DOHH2 (cell line): ENCODE measurements around the gene PPP2R2D.

Source experiments
- H3F3A ChIP-seq: fragments of 200-600 bp; sonication (generic), shearing (Covaris generic); 2 replicates; pipeline ENCODE4 v1.6.0; 2016; ENCODE audit warnings: antibody characterized with exemption, mild to moderate bottlenecking; ENCODE audit not compliant: control insufficient read depth, insufficient read depth
- H3K27ac ChIP-seq: fragments of 200-600 bp; sonication (generic); 2 replicates; pipeline ENCODE4 v1.5.1; 2014; ENCODE audit warnings: low read depth, mild to moderate bottlenecking, low read length, moderate library complexity
- H3K27me3 ChIP-seq: fragments of 200-600 bp; sonication (generic); 2 replicates; pipeline ENCODE4 v1.6.1; 2014; ENCODE audit warnings: mild to moderate bottlenecking, low read length, mixed read lengths; ENCODE audit not compliant: control insufficient read depth
- H3K36me3 ChIP-seq: fragments of 200-600 bp; sonication (generic); 2 replicates; pipeline ENCODE4 v1.6.1; 2014; ENCODE audit warnings: mild to moderate bottlenecking, low read length, moderate library complexity, mixed read lengths; ENCODE audit not compliant: control insufficient read depth
- H3K4me1 ChIP-seq: fragments of 200-600 bp; sonication (generic); 2 replicates; pipeline ENCODE4 v1.6.1; 2014; ENCODE audit warnings: mild to moderate bottlenecking, low read length, mixed read lengths; ENCODE audit not compliant: control insufficient read depth
- H3K4me2 ChIP-seq: fragments of 200-600 bp; sonication (generic); 2 replicates; pipeline ENCODE4 v1.6.0; 2014; ENCODE audit warnings: mild to moderate bottlenecking, low read length, moderate library complexity
- H3K4me3 ChIP-seq: fragments of 200-600 bp; sonication (generic); 2 replicates; pipeline ENCODE4 v1.5.1; 2014; ENCODE audit warnings: mild to moderate bottlenecking, low read length, mixed read lengths
- H3K79me2 ChIP-seq: fragments of 200-600 bp; sonication (generic); 2 replicates; pipeline ENCODE4 v1.6.1; 2014; ENCODE audit warnings: mild to moderate bottlenecking, low read length, mixed read lengths; ENCODE audit not compliant: control insufficient read depth
- H3K9me2 ChIP-seq: fragments of 200-600 bp; sonication (generic); replicated peaks from 2 replicates; pipeline ENCODE4 v1.6.1; 2014; ENCODE audit warnings: mild to moderate bottlenecking, low read length, mixed read lengths; ENCODE audit not compliant: control insufficient read depth
- H3K9me3 ChIP-seq: fragments of 200-600 bp; sonication (generic); 2 replicates; pipeline ENCODE4 v1.6.1; 2014; ENCODE audit warnings: antibody characterized with exemption, low read length, mixed read lengths; ENCODE audit not compliant: control insufficient read depth, insufficient read depth
- H4K20me1 ChIP-seq: fragments of 200-600 bp; sonication (generic); 2 replicates; pipeline ENCODE4 v1.6.0; 2014; ENCODE audit warnings: low read depth, mild to moderate bottlenecking, antibody characterized with exemption, low read length, moderate library complexity; ENCODE audit not compliant: control insufficient read depth, insufficient read depth
- EZH2phosphoT487 ChIP-seq: fragments of 200-600 bp; sonication (generic); IDR thresholded peaks from 2 replicates; pipeline ENCODE4 v1.6.1; 2017; ENCODE audit warnings: borderline replicate concordance, mild to moderate bottlenecking, antibody characterized with exemption, low read length, moderate library complexity, mixed read lengths
- TF ChIP-seq, protein P1 (sequence below): fragments of 200-600 bp; sonication (generic); IDR thresholded peaks from one replicate; pipeline ENCODE4 v1.5.1; 2014; ENCODE audit warnings: antibody characterized with exemption, mild to moderate bottlenecking, low read depth, low read length; ENCODE audit not compliant: poor library complexity, severe bottlenecking

The PPP2R2D gene

DNA sequence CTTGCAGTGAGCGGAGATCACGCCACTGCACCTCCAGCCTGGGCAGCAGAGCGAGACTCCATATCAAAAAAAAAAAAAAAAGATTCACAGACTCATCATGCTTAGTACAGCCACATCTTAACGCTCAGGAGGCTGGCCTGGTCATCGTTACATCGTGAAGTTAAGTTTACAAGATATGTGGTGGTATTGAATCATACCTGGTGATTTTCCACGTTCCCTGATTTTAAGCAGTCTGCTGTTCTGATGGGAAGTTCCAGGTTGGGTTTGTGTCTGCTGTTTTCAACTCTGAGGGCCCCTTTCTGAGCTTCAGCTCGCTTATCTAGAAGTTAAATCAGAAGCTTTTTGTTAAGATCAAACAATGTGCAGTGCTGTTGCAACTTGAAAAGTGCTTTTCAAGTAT lies 6.9 kb downstream of the PPP2R2D start:
- Histone ChIP-seq H3K36me3 (peaks cover 57% of the 10 kb centered on the region), H3K9me3 (no peaks in the 10 kb centered on the region), H3K4me2 (no peak overlapping the region), H3K27ac (no peak overlapping the region), H3K9me2 (no peaks in the 10 kb centered on the region), H3K4me3 (no peak overlapping the region), H4K20me1 (peaks cover 42% of the 10 kb centered on the region), H3K79me2 (peaks cover 99% of the 10 kb centered on the region), H3K4me1 (peaks cover 19% of the 10 kb centered on the region), H3K27me3 (no peaks in the 10 kb centered on the region), H3F3A (no peaks in the 10 kb centered on the region)
- TF ChIP-seq, protein P1, sequence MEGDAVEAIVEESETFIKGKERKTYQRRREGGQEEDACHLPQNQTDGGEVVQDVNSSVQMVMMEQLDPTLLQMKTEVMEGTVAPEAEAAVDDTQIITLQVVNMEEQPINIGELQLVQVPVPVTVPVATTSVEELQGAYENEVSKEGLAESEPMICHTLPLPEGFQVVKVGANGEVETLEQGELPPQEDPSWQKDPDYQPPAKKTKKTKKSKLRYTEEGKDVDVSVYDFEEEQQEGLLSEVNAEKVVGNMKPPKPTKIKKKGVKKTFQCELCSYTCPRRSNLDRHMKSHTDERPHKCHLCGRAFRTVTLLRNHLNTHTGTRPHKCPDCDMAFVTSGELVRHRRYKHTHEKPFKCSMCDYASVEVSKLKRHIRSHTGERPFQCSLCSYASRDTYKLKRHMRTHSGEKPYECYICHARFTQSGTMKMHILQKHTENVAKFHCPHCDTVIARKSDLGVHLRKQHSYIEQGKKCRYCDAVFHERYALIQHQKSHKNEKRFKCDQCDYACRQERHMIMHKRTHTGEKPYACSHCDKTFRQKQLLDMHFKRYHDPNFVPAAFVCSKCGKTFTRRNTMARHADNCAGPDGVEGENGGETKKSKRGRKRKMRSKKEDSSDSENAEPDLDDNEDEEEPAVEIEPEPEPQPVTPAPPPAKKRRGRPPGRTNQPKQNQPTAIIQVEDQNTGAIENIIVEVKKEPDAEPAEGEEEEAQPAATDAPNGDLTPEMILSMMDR = no peak
- no peak for TF ChIP-seq EZH2phosphoT487

DNA sequence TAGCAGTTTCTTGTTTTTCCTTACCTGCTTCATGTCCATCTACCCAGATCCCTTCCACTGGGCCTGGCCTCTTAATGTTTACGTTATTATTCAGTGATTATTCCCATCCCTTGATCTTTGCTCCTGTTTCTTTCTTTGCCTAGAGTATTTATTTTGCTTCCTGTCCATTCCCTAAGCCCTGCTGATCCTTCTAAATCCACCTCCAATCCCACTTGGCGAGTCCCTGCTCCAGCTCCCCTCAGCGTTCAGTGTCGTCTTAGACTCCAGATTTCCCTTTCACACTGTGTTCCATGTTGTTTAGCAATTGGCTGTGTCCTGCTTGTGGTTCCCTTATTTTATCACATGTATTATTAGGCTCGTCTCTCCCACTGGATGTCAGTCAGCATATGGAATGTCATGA lies 7.3 kb downstream of the PPP2R2D start:
- peaks cover 21% of the 10 kb centered on the region for H3K4me1 ChIP-seq
- peaks cover 43% of the 10 kb centered on the region for H4K20me1 ChIP-seq

GRCh38 chr10:131909014-131909808 lies 8.4 kb downstream of the PPP2R2D start:
- H3K4me3 ChIP-seq = no peak overlapping the region
- H3K27ac ChIP-seq = no peak overlapping the region
- TF ChIP-seq EZH2phosphoT487 = no peak
- TF ChIP-seq, protein P1 = no peak
- H4K20me1 ChIP-seq = peaks cover 48% of the 10 kb centered on the region
- H3K4me1 ChIP-seq = peaks cover 23% of the 10 kb centered on the region
- peaks cover 99% of the 10 kb centered on the region for H3K79me2 ChIP-seq
- H3K4me2 ChIP-seq = no peak overlapping the region
- peaks cover 59% of the 10 kb centered on the region for H3K36me3 ChIP-seq
- H3K27me3 ChIP-seq = no peaks in the 10 kb centered on the region
- H3F3A ChIP-seq = no peaks in the 10 kb centered on the region
- no peaks in the 10 kb centered on the region for H3K9me3 ChIP-seq
- H3K9me2 ChIP-seq = no peaks in the 10 kb centered on the region

More for the DNA sequence above, 7.3 kb downstream of the PPP2R2D start:
- no peaks in the 10 kb centered on the region for H3F3A ChIP-seq
- H3K79me2 ChIP-seq = peaks cover 99% of the 10 kb centered on the region
- H3K36me3 ChIP-seq = peaks cover 56% of the 10 kb centered on the region
- no peak overlapping the region for H3K4me3 ChIP-seq
- no peaks in the 10 kb centered on the region for H3K9me3 ChIP-seq
- H3K4me2 ChIP-seq = no peak overlapping the region
- H3K27me3 ChIP-seq = no peaks in the 10 kb centered on the region
- no peak for TF ChIP-seq EZH2phosphoT487
- TF ChIP-seq, protein P1 = no peak
- H3K27ac ChIP-seq = no peak overlapping the region
- H3K9me2 ChIP-seq = no peaks in the 10 kb centered on the region
